ENCODE results near the gene ARHGEF7.

The ARHGEF7 gene

GRCh38 chr13:111317042-111317550 is 202.0 kb downstream of the ARHGEF7 start:
- DNase-seq = no peak

DNA sequence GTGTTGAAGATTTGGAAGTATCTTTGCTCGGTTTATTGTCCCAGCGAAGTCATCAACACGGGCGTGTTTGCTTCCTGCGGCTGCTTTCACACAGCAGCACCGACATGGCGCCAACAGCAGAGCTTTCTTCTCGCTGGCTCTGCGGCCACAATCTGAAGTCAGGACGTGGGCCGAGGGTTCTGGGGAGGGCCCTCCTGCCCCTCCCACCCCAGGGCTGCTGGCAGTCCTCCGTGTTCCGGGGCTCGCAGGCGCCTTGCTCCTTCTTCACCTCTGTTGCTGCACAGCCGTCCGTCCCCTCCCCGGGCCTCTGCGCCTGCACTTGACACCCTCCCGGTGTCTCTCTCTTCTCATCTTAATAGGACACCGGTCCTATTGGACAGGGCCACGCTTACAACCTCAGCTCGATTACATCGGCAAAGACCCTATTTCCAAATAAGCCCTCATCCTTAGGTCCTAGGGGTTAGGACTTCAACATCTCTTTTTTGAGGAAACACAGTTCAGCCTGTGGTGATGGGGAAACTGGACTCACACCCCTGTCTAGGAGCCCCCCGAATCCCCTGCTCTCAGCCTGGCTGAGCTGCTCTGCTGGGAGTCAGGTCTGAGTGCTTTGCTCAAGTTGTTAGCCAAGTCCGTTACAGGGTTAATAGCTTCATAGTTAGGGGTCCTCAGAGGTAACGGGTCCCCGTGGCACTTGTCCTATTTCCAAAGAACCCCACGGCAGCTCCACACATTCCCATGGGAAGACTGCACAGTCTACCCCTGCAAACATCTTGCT is 202.6 kb downstream of the ARHGEF7 start:
- DNase-seq = no peak

GRCh38 chr13:111318386-111318785 is 203.3 kb downstream of the ARHGEF7 start:
- DNase-seq = no peak

- DNase-seq = no peak
Observed at GRCh38 chr13:111319521-111319920, 204.4 kb downstream of the ARHGEF7 start.

GRCh38 chr13:111319998-111320911 is 205.1 kb downstream of the ARHGEF7 start, which contains the start of gene TEX29:
Gene TEX29, plus strand, starts transcription at chr13:111320642. Its CDS starts 249 bp downstream, at chr13:111320891.
- DNase-seq = no peak

- no peak for DNase-seq
Observed at GRCh38 chr13:111322001-111322915, 207.1 kb downstream of the ARHGEF7 start.

- DNase-seq = no peak
Observed at GRCh38 chr13:111322916-111323331, 207.8 kb downstream of the ARHGEF7 start.

GRCh38 chr13:111323549-111323948 is 208.4 kb downstream of the ARHGEF7 start:
- no peak for DNase-seq

- no peak for DNase-seq
Observed at GRCh38 chr13:111323950-111324651, 209.0 kb downstream of the ARHGEF7 start.

DNA sequence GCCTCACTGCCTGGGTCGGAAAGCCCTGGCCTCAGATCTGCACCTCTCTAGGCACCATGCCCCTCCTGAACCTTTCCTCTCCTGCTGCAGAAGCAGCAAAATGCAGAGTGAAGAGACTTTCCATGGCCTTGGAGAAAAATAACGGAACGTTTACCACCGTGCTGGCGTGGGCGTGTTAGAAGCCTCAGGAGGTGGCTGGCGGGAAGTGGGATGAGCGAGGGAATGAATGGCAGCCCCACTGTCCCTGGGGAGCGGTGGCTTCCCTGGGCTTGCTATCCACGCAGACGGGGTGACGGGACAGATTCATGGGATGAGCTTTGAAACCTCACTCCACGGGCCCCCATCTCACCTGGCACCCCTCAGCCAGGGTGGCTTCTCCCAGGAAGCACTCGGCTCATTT is 209.6 kb downstream of the ARHGEF7 start:
- DNase-seq = no peak

GRCh38 chr13:111325146-111325890 is 210.2 kb downstream of the ARHGEF7 start:
- no peak for DNase-seq

- DNase-seq = no peak
Observed at GRCh38 chr13:111325941-111326620, 211.0 kb downstream of the ARHGEF7 start.

- DNase-seq = no peak
Observed at GRCh38 chr13:111326621-111326965, 211.5 kb downstream of the ARHGEF7 start.

- DNase-seq = no peak
Observed at GRCh38 chr13:111326981-111327642, 212.0 kb downstream of the ARHGEF7 start.

GRCh38 chr13:111327730-111328573 is 212.8 kb downstream of the ARHGEF7 start:
- DNase-seq = no peak

DNA sequence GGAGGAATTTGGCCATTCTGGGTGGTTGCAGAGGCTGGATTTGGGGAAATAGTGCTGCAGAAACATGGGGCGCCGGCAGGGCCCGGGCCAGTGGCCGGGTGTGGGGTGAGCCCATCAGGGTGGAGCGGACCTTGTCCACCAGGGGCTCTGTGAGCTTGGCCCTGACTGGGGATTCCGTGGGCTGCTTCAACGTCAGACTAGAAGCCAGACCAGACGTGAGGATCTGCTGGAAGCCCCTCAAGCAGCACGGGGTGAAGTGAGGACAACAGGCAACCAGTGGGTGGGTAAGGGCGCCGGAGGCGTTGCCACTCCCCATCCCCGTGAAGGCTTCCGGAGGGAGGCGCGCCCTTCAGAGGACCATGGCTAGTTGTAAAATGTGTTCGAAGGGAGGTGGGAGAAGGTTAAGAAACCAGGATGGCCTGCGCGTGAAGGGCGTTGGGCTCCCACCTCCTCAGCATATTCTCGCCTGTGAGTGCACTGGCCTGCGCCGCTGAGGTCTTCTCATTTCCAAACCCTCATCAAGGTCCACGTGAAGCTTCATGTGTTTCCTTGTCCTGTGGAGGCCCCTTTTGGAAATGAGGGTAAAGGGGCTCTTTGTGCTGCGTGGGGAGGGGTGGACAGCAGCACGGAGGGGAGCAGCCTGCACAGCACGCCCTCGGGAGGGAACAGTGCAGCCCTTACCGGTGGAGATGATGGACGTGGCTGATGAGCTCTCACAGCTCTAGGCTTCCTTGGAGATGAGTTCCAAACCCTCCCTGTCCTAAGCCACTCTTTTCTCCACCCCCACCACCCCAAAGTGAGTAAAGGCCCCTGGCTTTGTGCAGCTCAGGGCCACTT is 213.7 kb downstream of the ARHGEF7 start:
- no peak for DNase-seq

GRCh38 chr13:111329641-111330040 is 214.5 kb downstream of the ARHGEF7 start:
- DNase-seq = no peak

GRCh38 chr13:111330066-111330610 is 215.0 kb downstream of the ARHGEF7 start:
- DNase-seq = no peak

Data from CD4-positive, alpha-beta T cell treated with Interleukin-17A for 1 hour (primary cell).